Loucy (cell line): Measurements from ENCODE around the gene KLF16.

Experiments used
- H2AFZ ChIP-seq: fragments of 200-600 bp; sonication (generic); 2 replicates; pipeline ENCODE4 v1.6.0; 2016; ENCODE audit warnings: antibody characterized with exemption, mild to moderate bottlenecking, low read length, moderate library complexity
- H3F3A ChIP-seq: fragments of 200-600 bp; 2 replicates; pipeline ENCODE4 v1.6.0; 2016; ENCODE audit warnings: antibody characterized with exemption, low read depth, mild to moderate bottlenecking
- H3K27me3 ChIP-seq: fragments of 200-600 bp; sonication (generic); 2 replicates; pipeline ENCODE4 v1.6.1; 2014; ENCODE audit warnings: low read length, mild to moderate bottlenecking; ENCODE audit not compliant: insufficient read depth, poor library complexity, severe bottlenecking
- H3K36me3 ChIP-seq: fragments of 200-600 bp; sonication (generic); 2 replicates; pipeline ENCODE4 v1.6.1; 2016; ENCODE audit warnings: low read length; ENCODE audit not compliant: insufficient read depth
- H3K4me1 ChIP-seq: fragments of 200-600 bp; sonication (generic); 2 replicates; pipeline ENCODE4 v1.5.1; 2014; ENCODE audit warnings: low read length, mild to moderate bottlenecking; ENCODE audit not compliant: insufficient read depth, poor library complexity, severe bottlenecking
- H3K4me2 ChIP-seq: fragments of 200-600 bp; sonication (generic); 2 replicates; pipeline ENCODE4 v1.6.0; 2014; ENCODE audit warnings: antibody characterized with exemption, low read length, low read depth, mild to moderate bottlenecking; ENCODE audit not compliant: poor library complexity, severe bottlenecking
- H3K4me3 ChIP-seq: fragments of 200-600 bp; sonication (generic); 2 replicates; pipeline ENCODE4 v1.5.1; 2014; ENCODE audit warnings: low read length, mild to moderate bottlenecking, mixed read lengths; ENCODE audit not compliant: poor library complexity, severe bottlenecking
- H3K79me2 ChIP-seq: fragments of 200-600 bp; sonication (generic); 2 replicates; pipeline ENCODE4 v1.6.1; 2014; ENCODE audit warnings: low read length; ENCODE audit not compliant: insufficient read depth
- H3K9ac ChIP-seq: fragments of 200-600 bp; sonication (generic); 2 replicates; pipeline ENCODE4 v1.6.0; 2014; ENCODE audit warnings: mild to moderate bottlenecking, low read depth, low read length, moderate library complexity; ENCODE audit not compliant: poor library complexity, severe bottlenecking
- H3K9me2 ChIP-seq: fragments of 200-600 bp; sonication (generic); replicated peaks from 2 replicates; pipeline ENCODE4 v1.6.1; 2016; ENCODE audit warnings: low read depth, low read length, mixed read lengths
- H3K9me3 ChIP-seq: fragments of 200-600 bp; sonication (generic); 2 replicates; pipeline ENCODE4 v1.6.1; 2014; ENCODE audit warnings: mild to moderate bottlenecking, antibody characterized with exemption, low read length, low read depth; ENCODE audit not compliant: insufficient read depth
- H4K20me1 ChIP-seq: fragments of 200-600 bp; sonication (generic); 2 replicates; pipeline ENCODE4 v1.6.0; 2014; ENCODE audit warnings: antibody characterized with exemption, low read length, mild to moderate bottlenecking; ENCODE audit not compliant: insufficient read depth, poor library complexity, severe bottlenecking
- CTCF ChIP-seq: fragments of 200-600 bp; sonication (generic); conservative IDR thresholded peaks from 2 replicates; pipeline ENCODE4 v1.5.1; 2014; ENCODE audit warnings: mild to moderate bottlenecking, antibody characterized with exemption, low read length
- EZH2phosphoT487 ChIP-seq: fragments of 200-600 bp; IDR thresholded peaks from 2 replicates; pipeline ENCODE4 v1.6.1; 2018; ENCODE audit warnings: antibody characterized with exemption, mild to moderate bottlenecking, moderate library complexity, borderline replicate concordance

Gene KLF16

GRCh38 chr19:1902923-1903322, 39.5 kb upstream of the KLF16 start:
- Histone ChIP-seq H2AFZ (no peak overlapping the region), H3K4me3 (no peak overlapping the region), H3K9ac (no peak overlapping the region)

GRCh38 chr19:1901940-1902404, 38.6 kb upstream of the KLF16 start:
- no peak overlapping the region for H3K4me3 ChIP-seq
- H3F3A ChIP-seq, result no peaks in the 10 kb centered on the region
- H3K4me1 ChIP-seq, result peaks cover 11% of the 10 kb centered on the region
- H3K79me2 ChIP-seq, result peaks cover 14% of the 10 kb centered on the region
- H4K20me1 ChIP-seq, result no peaks in the 10 kb centered on the region
- H3K4me2 ChIP-seq, result no peak overlapping the region
- TF ChIP-seq CTCF, result no peak
- no peak for TF ChIP-seq EZH2phosphoT487
- no peak overlapping the region for H2AFZ ChIP-seq
- H3K9ac ChIP-seq, result no peak overlapping the region
- H3K27me3 ChIP-seq, result no peaks in the 10 kb centered on the region
- H3K36me3 ChIP-seq, result no peaks in the 10 kb centered on the region
- H3K9me2 ChIP-seq, result no peaks in the 10 kb centered on the region
- no peaks in the 10 kb centered on the region for H3K9me3 ChIP-seq

More at GRCh38 chr19:1902923-1903322, 39.5 kb upstream of the KLF16 start:
- H3K4me2 ChIP-seq, result no peak overlapping the region
- no peaks in the 10 kb centered on the region for H3F3A ChIP-seq
- no peaks in the 10 kb centered on the region for H3K9me3 ChIP-seq
- no peaks in the 10 kb centered on the region for H3K9me2 ChIP-seq
- no peaks in the 10 kb centered on the region for H3K36me3 ChIP-seq
- no peaks in the 10 kb centered on the region for H4K20me1 ChIP-seq
- H3K27me3 ChIP-seq, result no peaks in the 10 kb centered on the region
- TF ChIP-seq EZH2phosphoT487 (no peak), CTCF (no peak)
- peaks cover 4% of the 10 kb centered on the region for H3K4me1 ChIP-seq
- H3K79me2 ChIP-seq, result peaks cover 24% of the 10 kb centered on the region

- no peaks in the 10 kb centered on the region for H3K9me2 ChIP-seq
- peak overlapping the region; percentile 67 for H3K9ac ChIP-seq
- H3K4me3 ChIP-seq, result peak overlapping the region; percentile 66
- peaks cover 5% of the 10 kb centered on the region; the same call in 1 of the 2 replicates for H3K79me2 ChIP-seq
- peaks cover 30% of the 10 kb centered on the region for H3K4me1 ChIP-seq
- H2AFZ ChIP-seq, result no peak overlapping the region
- H3F3A ChIP-seq, result no peaks in the 10 kb centered on the region
- TF ChIP-seq CTCF (no peak), EZH2phosphoT487 (no peak)
- no peaks in the 10 kb centered on the region for H4K20me1 ChIP-seq
- peak overlapping the region; percentile 74 for H3K4me2 ChIP-seq
- H3K36me3 ChIP-seq, result no peaks in the 10 kb centered on the region
- H3K27me3 ChIP-seq, result no peaks in the 10 kb centered on the region
- H3K9me3 ChIP-seq, result no peaks in the 10 kb centered on the region
Measured at GRCh38 chr19:1896508-1896907, 33.1 kb upstream of the KLF16 start.
